Upper lobe of left lung (tissue), 6 donors: ENCODE data around the gene PKNOX2. TPM values are rescaled to one million over a fixed set of nuclear protein-coding genes. Genes with fewer than 3 reads are reported as not detected.
"Not testable (repeated sequence)": the region's sequence is repeated elsewhere in the genome, so short reads cannot be mapped to it uniquely, and the experiment has no call there.

Experiments used
- ATAC-seq, 2 donors: fragments of 200-7000 bp; cut with Tn5 transposase; one replicate each; pipeline ENCODE4 v1.9.1; 2022; ENCODE audit warnings: mild to moderate bottlenecking in 2 of 2, moderate library complexity in 2 of 2; ENCODE audit not compliant: low FRiP score in 2 of 2
- DNase-seq, 2 donors: peaks; one replicate each; pipeline ENCODE4 v3.0.0-alpha.2; 2019 to 2020
- H3K27ac ChIP-seq, 4 donors: fragments of 200-600 bp; sonication (generic); one replicate each; pipeline ENCODE4 v1.5.1; 2016 to 2019
- H3K27me3 ChIP-seq, 4 donors: fragments of 200-600 bp; sonication (generic); one replicate each; pipeline ENCODE4 v1.5.1; 2017 to 2019
- H3K36me3 ChIP-seq, 4 donors: fragments of 200-600 bp; sonication (generic); one replicate each; pipeline ENCODE4 v1.5.1; 2016 to 2019
- H3K4me1 ChIP-seq, 4 donors: fragments of 200-600 bp; sonication (generic); one replicate each; pipeline ENCODE4 v1.5.1; 2018 to 2019
- H3K4me3 ChIP-seq, 4 donors: fragments of 200-600 bp; sonication (generic); one replicate each; pipeline ENCODE4 v1.5.1; 2017 to 2019; ENCODE audit warnings: mild to moderate bottlenecking in 2 of 4, moderate library complexity in 1 of 4
- H3K9me3 ChIP-seq, 4 donors: fragments of 200-600 bp; sonication (generic); one replicate each; pipeline ENCODE4 v1.5.1; 2018 to 2019
- CTCF ChIP-seq, 6 experiments: fragments of 450-650 bp in 4 of 6; fragments of 200-600 bp in 2 of 6; sonication (generic) in 2 of 6; IDR thresholded peaks; one replicate each; pipeline ENCODE4 v1.5.1; 2016 to 2019; ENCODE audit warnings: antibody characterized with exemption in 6 of 6
- EP300 ChIP-seq, 4 donors: sonication (generic); formaldehyde crosslinking; IDR thresholded peaks; one replicate each; pipeline ENCODE4 v1.5.1; 2017; ENCODE audit warnings: antibody characterized with exemption in 4 of 4, control low read depth in 2 of 4
- POLR2A ChIP-seq, 4 donors: fragments of 450-650 bp; IDR thresholded peaks; one replicate each; pipeline ENCODE4 v1.5.1; 2016 to 2017; ENCODE audit warnings: antibody characterized with exemption in 4 of 4, mild to moderate bottlenecking in 2 of 4
- POLR2AphosphoS5 ChIP-seq, 2 donors: sonication (generic); formaldehyde crosslinking; IDR thresholded peaks; one replicate each; pipeline ENCODE4 v1.5.1; 2017; ENCODE audit warnings: antibody characterized with exemption in 2 of 2
- WGBS, 2 donors: methylation state at CpG; one replicate each; pipeline ENCODE4 v1.1.5; 2017 to 2018; 5-methylcytosine and 5-hydroxymethylcytosine counted together
- total RNA-seq, 6 donors: library from RNA; depleted of rRNA in 4 of 6; stranded (reverse); fragments of >200 nt in 4 of 6; gene quantifications; one replicate each; pipeline versions ENCODE4 v1.1.0 to v1.2.1, GENCODE V29; 2016 to 2021
- donor health status: DM: no; HTN: no; CAD: no; lungs with moderate emphysema.
- donor health status: DM: no; HTN: yes; CAD: no; lungs with severe emphysema.

The PKNOX2 gene
- total RNA-seq, 6 donors from 2014 or later: 2.9 to 15.5 (median 8.4) TPM

GRCh38 chr11:125218336-125218735, 53.8 kb downstream of the PKNOX2 start:
- DNase-seq (no peak), ATAC-seq (no peak)
- Histone ChIP-seq H3K4me1 (peaks cover 0 to 20% (median 0%) of the 10 kb centered on the region in 4 donors), H3K36me3 (no peaks in the 10 kb centered on the region), H3K9me3 (no peaks in the 10 kb centered on the region), H3K27ac (no peak overlapping the region), H3K4me3 (no peak overlapping the region), H3K27me3 (no peaks in the 10 kb centered on the region)
- 77 to 79% methylated on average over 4 of the region's 4 CpGs for WGBS, 2 donors
- TF ChIP-seq POLR2A (IDR thresholded peaks at IDR 0.05) (no peak), POLR2AphosphoS5 (IDR thresholded peaks at IDR 0.05) (no peak), EP300 (IDR thresholded peaks at IDR 0.05) (no peak), CTCF (IDR thresholded peaks at IDR 0.05) (no peak)

- H3K36me3 ChIP-seq: no peaks in the 10 kb centered on the region
- WGBS, 2 donors: 70 to 72% methylated on average over 10 of the region's 10 CpGs
- H3K9me3 ChIP-seq: no peaks in the 10 kb centered on the region
- DNase-seq (no peak), ATAC-seq (no peak)
- H3K27me3 ChIP-seq: no peaks in the 10 kb centered on the region
- no peak for TF ChIP-seq POLR2A (IDR thresholded peaks at IDR 0.05)
- no peak for TF ChIP-seq CTCF (IDR thresholded peaks at IDR 0.05)
- no peak for TF ChIP-seq EP300 (IDR thresholded peaks at IDR 0.05)
- TF ChIP-seq POLR2AphosphoS5 (IDR thresholded peaks at IDR 0.05): no peak
- no peak overlapping the region for H3K27ac ChIP-seq
- H3K4me1 ChIP-seq: peaks cover 0 to 6% (median 0%) of the 10 kb centered on the region in 4 donors
- H3K4me3 ChIP-seq: no peak overlapping the region
These were observed 56.9 kb downstream of the PKNOX2 start for GRCh38 chr11:125221461-125221860.

- DNase-seq (no peak), ATAC-seq (peak in 1 of 2 donors; percentile 8)
- peaks cover 0 to 4% (median 0%) of the 10 kb centered on the region in 4 donors for H3K4me1 ChIP-seq
- TF ChIP-seq CTCF (IDR thresholded peaks at IDR 0.05) (no peak), POLR2A (IDR thresholded peaks at IDR 0.05) (no peak), POLR2AphosphoS5 (IDR thresholded peaks at IDR 0.05) (no peak), EP300 (IDR thresholded peaks at IDR 0.05) (no peak)
- H3K4me3 ChIP-seq: no peak overlapping the region
- H3K27ac ChIP-seq: no peak overlapping the region
- no peaks in the 10 kb centered on the region for H3K36me3 ChIP-seq
- H3K27me3 ChIP-seq: no peaks in the 10 kb centered on the region
- H3K9me3 ChIP-seq: no peaks in the 10 kb centered on the region
- 87 to 93% methylated on average over 4 of the region's 4 CpGs for whole genome bisulfite sequencing, 2 donors
These were observed 57.9 kb downstream of the PKNOX2 start for GRCh38 chr11:125222494-125222893.

GRCh38 chr11:125223161-125223560, 58.6 kb downstream of the PKNOX2 start:
- WGBS, 2 donors: 75 to 83% methylated on average over 6 of the region's 6 CpGs
- peak overlapping the region in 1 of 4 donors; percentile 40 for H3K27ac ChIP-seq
- H3K4me3 ChIP-seq, H3K4me1 ChIP-seq, H3K9me3 ChIP-seq, H3K27me3 ChIP-seq, ATAC-seq, DNase-seq, H3K36me3 ChIP-seq: not testable (repeated sequence)

- Histone ChIP-seq H3K27ac (peak overlapping the region; percentile 7 to 58 (median 46)), H3K9me3 (no peaks in the 10 kb centered on the region), H3K36me3 (no peaks in the 10 kb centered on the region), H3K4me3 (no peak overlapping the region), H3K27me3 (no peaks in the 10 kb centered on the region), H3K4me1 (peaks cover 0 to 4% (median 0%) of the 10 kb centered on the region in 4 donors)
- WGBS, 2 donors: 73 to 89% methylated on average over 6 to 11 of the region's 11 CpGs
- DNase-seq (peak in 1 of 2 donors; percentile 57), ATAC-seq (no peak)
- TF ChIP-seq POLR2A (IDR thresholded peaks at IDR 0.05) (no peak), CTCF (IDR thresholded peaks at IDR 0.05) (no peak), POLR2AphosphoS5 (IDR thresholded peaks at IDR 0.05) (no peak), EP300 (IDR thresholded peaks at IDR 0.05) (no peak)
These were observed 59.4 kb downstream of the PKNOX2 start for GRCh38 chr11:125223901-125224361.
